ENCODE measurements around the gene ALAS1.

ALAS1 gene

DNA sequence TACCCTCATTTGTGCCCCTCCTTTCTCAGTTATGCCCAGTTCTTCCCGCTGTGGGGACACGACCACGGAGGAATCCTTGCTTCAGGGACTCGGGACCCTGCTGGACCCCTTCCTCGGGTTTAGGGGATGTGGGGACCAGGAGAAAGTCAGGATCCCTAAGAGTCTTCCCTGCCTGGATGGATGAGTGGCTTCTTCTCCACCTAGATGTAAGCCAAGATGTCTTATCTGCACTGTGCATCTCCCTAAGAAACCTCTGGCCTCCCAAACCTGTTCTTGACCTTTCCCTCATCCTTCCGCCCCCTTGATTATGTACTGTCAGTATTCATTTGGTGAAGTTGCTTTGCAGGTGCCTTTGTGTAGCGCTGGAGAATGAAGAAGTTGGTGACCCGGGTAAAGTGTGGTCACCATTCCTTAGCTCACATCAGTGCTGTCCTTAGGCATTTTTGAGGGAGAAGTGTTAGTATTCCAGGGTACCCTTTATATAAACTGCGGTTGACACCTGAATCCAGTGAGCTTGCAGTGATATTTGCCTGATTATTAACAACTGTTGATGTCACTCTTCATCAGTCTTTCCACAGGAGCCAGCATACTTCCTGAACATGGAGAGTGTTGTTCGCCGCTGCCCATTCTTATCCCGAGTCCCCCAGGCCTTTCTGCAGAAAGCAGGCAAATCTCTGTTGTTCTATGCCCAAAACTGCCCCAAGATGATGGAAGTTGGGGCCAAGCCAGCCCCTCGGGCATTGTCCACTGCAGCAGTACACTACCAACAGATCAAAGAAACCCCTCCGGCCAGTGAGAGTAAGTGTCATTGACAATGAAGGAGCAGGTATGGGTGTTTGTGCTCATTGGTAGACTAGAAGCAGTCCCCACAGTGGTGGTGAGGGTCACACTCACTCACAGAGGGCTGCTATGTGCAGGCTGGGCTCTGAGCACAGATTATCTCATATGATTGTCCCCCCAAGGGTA, 966 bp downstream of the ALAS1 start:
- peak overlapping the region; percentile 84 for H3K4me3 ChIP-seq (ENCODE audit: low read depth, low read length)
- TF ChIP-seq, protein P1, sequence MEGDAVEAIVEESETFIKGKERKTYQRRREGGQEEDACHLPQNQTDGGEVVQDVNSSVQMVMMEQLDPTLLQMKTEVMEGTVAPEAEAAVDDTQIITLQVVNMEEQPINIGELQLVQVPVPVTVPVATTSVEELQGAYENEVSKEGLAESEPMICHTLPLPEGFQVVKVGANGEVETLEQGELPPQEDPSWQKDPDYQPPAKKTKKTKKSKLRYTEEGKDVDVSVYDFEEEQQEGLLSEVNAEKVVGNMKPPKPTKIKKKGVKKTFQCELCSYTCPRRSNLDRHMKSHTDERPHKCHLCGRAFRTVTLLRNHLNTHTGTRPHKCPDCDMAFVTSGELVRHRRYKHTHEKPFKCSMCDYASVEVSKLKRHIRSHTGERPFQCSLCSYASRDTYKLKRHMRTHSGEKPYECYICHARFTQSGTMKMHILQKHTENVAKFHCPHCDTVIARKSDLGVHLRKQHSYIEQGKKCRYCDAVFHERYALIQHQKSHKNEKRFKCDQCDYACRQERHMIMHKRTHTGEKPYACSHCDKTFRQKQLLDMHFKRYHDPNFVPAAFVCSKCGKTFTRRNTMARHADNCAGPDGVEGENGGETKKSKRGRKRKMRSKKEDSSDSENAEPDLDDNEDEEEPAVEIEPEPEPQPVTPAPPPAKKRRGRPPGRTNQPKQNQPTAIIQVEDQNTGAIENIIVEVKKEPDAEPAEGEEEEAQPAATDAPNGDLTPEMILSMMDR (IDR thresholded peaks at IDR 0.05; ENCODE audit: insufficient read depth, low read length, missing control alignments) = no peak
- POLR2A ChIA-PET = no interaction called here
- no peak for DNase-seq (ENCODE audit: low read depth, low spot score)
- CTCF ChIA-PET = interaction anchor here (1.0 kb wide), 2 partner anchors 9 to 21 kb away, joined by 3 to 5 read pairs; no protein-coding TSS in a partner anchor

DNA sequence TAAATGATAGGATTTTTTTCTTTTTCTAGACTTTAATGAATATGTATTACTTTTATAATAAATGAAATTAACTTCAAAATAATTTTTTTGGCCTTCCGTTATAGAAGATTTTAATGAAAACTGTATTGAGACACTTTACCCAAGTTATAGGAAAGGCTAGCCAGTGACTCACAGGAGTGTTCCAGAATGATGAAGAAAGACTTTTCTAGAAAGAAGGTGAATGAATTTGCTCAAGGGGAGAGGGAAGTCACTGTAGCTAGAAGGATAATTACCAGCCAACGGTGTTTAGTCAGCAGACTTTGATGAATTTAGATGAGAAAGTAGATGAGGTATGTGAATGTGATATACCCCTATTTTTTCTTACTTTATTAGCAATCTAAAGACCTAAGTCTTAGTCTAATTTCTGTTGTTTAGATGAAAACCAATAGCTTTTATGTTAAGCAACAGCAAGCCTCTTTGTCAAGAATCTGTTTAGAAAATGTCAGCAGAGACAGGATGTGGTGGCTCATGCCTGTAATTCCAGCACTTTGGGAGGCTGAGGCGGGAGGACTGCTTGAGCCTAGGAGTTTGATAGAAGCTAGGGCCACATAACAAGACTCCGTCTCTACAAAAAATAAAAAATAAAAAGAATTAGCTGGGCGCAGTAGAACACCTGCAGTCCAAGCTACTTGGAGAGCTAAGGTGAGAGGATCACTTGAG, 3.2 kb downstream of the ALAS1 start:
- POLR2A ChIA-PET = interaction anchor here (1.6 kb wide), 1 partner anchor 36 kb away, joined by 4 read pairs; no protein-coding TSS in a partner anchor
- TF ChIP-seq, protein P1 (IDR thresholded peaks at IDR 0.05; ENCODE audit: insufficient read depth, low read length, missing control alignments) = no peak
- no peak for DNase-seq (ENCODE audit: low read depth, low spot score)
- CTCF ChIA-PET = interaction anchor here (0.8 to 12.6 kb wide), 12 partner anchors 8 to 199 kb away, joined by 3 to 219 read pairs (median 6); partner anchors contain the start of gene TLR9
- H3K4me3 ChIP-seq (ENCODE audit: low read depth, low read length) = no peak overlapping the region

DNA sequence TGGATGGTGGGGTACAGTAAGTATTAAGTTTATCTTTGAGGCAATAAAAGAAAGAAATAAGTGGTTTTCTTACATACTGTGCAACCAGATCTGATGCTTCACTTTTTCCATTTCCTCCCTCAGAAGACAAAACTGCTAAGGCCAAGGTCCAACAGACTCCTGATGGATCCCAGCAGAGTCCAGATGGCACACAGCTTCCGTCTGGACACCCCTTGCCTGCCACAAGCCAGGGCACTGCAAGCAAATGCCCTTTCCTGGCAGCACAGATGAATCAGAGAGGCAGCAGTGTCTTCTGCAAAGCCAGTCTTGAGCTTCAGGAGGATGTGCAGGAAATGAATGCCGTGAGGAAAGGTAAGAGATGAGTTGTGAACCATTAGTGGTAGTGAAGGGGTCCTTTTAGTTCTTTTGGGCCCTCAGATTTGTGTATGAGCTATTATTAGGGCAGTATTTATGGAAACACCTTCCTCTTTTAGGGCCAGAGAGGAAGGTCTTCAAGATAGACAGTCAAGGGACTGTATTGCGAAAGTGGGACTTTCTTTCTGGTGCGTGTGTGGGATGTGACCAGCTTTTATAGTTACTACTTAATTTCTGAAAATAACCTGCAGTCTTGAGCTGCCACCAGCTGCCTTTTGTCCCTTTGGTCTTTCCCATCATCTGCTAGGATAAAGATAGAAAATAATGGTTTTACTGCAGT, 4.6 kb downstream of the ALAS1 start:
- no peak overlapping the region for H3K4me3 ChIP-seq (ENCODE audit: low read depth, low read length)
- TF ChIP-seq, protein P1 (IDR thresholded peaks at IDR 0.05; ENCODE audit: insufficient read depth, low read length, missing control alignments) = no peak
- CTCF ChIA-PET = interaction anchor here (0.8 to 12.6 kb wide), 9 partner anchors 10 to 201 kb away, joined by 3 to 219 read pairs (median 6); partner anchors contain the start of gene TLR9
- DNase-seq (ENCODE audit: low read depth, low spot score) = no peak
- POLR2A ChIA-PET = interaction anchor here (1.6 kb wide), 1 partner anchor 35 kb away, joined by 4 read pairs; no protein-coding TSS in a partner anchor

DNA sequence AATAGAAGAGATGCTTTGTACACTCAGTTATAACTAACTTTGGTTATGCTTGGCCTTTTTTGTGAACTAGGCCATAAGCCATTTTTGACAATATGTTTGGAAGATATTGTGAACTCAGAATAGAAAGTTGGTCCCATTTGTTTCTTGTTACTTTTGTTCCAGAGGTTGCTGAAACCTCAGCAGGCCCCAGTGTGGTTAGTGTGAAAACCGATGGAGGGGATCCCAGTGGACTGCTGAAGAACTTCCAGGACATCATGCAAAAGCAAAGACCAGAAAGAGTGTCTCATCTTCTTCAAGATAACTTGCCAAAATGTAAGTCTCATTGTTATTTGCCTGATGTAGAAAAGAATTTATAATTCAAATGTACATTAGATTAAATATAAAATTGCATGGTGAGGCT, 5.7 kb downstream of the ALAS1 start:
- TF ChIP-seq, protein P1 (IDR thresholded peaks at IDR 0.05; ENCODE audit: insufficient read depth, low read length, missing control alignments) = no peak
- POLR2A ChIA-PET = no interaction called here
- no peak overlapping the region for H3K4me3 ChIP-seq (ENCODE audit: low read depth, low read length)
- DNase-seq (ENCODE audit: low read depth, low spot score) = no peak
- CTCF ChIA-PET = interaction anchor here (0.8 to 12.6 kb wide), 9 partner anchors 9 to 202 kb away, joined by 3 to 219 read pairs (median 4); partner anchors contain the start of gene TLR9

DNA sequence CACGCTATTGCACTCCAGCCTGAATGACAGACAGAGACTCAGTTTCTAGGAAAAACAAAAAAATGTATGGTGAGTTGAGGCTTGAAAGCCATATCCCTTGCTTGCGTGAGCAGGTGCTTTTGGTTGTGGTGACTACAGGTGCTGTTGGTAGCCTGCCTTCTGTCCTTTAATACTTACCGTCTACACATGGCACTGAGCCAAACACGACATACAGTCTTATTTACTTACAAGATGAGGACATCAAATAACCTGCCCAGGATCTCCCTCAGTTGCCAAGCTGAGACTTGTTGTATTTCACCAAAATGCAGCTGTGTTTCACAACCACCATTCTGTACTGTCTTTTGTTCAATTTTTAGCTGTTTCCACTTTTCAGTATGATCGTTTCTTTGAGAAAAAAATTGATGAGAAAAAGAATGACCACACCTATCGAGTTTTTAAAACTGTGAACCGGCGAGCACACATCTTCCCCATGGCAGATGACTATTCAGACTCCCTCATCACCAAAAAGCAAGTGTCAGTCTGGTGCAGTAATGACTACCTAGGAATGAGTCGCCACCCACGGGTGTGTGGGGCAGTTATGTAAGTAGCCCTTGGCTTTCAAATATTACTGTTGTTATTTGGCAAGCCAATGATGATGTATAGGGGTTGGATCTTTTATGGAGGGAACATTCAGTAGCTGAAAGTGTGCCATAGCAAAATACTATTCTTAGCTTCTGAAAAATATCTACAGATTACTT, 6.5 kb downstream of the ALAS1 start:
- POLR2A ChIA-PET = interaction anchor here (0.6 to 0.7 kb wide), 2 partner anchors 16 to 208 kb away, joined by 3 to 4 read pairs; no protein-coding TSS in a partner anchor
- DNase-seq (ENCODE audit: low read depth, low spot score) = no peak
- CTCF ChIA-PET = interaction anchor here (0.8 to 12.6 kb wide), 7 partner anchors 9 to 203 kb away, joined by 3 to 219 read pairs (median 3); partner anchors contain the start of gene TLR9

More for the DNA sequence above, 6.5 kb downstream of the ALAS1 start:
- TF ChIP-seq, protein P1 (IDR thresholded peaks at IDR 0.05; ENCODE audit: insufficient read depth, low read length, missing control alignments) = no peak
- H3K4me3 ChIP-seq (ENCODE audit: low read depth, low read length) = no peak overlapping the region

Measured in AG04449 (cell line).